ENCODE data around the gene NPHS2.
"Not testable (repeated sequence)": the region's sequence is repeated elsewhere in the genome, so short reads cannot be mapped to it uniquely, and the experiment has no call there.

Gene NPHS2

GRCh38 chr1:179547021-179547535 lies 28.7 kb downstream of the NPHS2 start:
- DNase-seq, result no peak

GRCh38 chr1:179545321-179545720 lies 30.4 kb downstream of the NPHS2 start:
- DNase-seq, result no peak

GRCh38 chr1:179541774-179542173 lies 34.0 kb downstream of the NPHS2 start:
- DNase-seq, result no peak

GRCh38 chr1:179530352-179530751 lies 45.4 kb downstream of the NPHS2 start:
- DNase-seq, result no peak

GRCh38 chr1:179529482-179530195 lies 46.1 kb downstream of the NPHS2 start:
- DNase-seq, result no peak

- DNase-seq, result not testable (repeated sequence)
These were observed 57.2 kb downstream of the NPHS2 start for GRCh38 chr1:179518544-179518943.

- no peak for DNase-seq
These were observed 58.6 kb downstream of the NPHS2 start for GRCh38 chr1:179516976-179517705.

- DNase-seq, result no peak
These were observed 65.7 kb downstream of the NPHS2 start for GRCh38 chr1:179510038-179510437.

- no peak for DNase-seq
These were observed 66.4 kb downstream of the NPHS2 start for GRCh38 chr1:179509384-179509783.

GRCh38 chr1:179506199-179506598 lies 69.5 kb downstream of the NPHS2 start:
- DNase-seq, result no peak
